BLaER1 treated with 17β-estradiol and CSF1 and Interleukin-3, amounts not matched to agents 10 nM and 100 nM (cell line): Measurements from ENCODE around the gene TNS1.

Source experiments
- H3K27ac ChIP-seq, 11 experiments: shearing (Covaris generic); formaldehyde crosslinking; 2 replicates each; pipeline ENCODE4 v1.8.1; 2022
- H3K27me3 ChIP-seq, 11 experiments: shearing (Covaris generic); formaldehyde crosslinking; 2 replicates each; pipeline ENCODE4 v1.8.1; 2022
- H3K36me3 ChIP-seq, 11 experiments: shearing (Covaris generic); formaldehyde crosslinking; 2 replicates each; pipeline ENCODE4 v1.8.1; 2022
- H3K4me1 ChIP-seq, 10 experiments: shearing (Covaris generic); formaldehyde crosslinking; 2 replicates each; pipeline ENCODE4 v1.8.1; 2022
- H3K4me2 ChIP-seq, 11 experiments: shearing (Covaris generic); formaldehyde crosslinking; 2 replicates each; pipeline ENCODE4 v1.8.1; 2022
- H3K4me3 ChIP-seq, 10 experiments: shearing (Covaris generic); formaldehyde crosslinking; 2 replicates each; pipeline ENCODE4 v1.8.1; 2022
- H3K9ac ChIP-seq, 11 experiments: shearing (Covaris generic); formaldehyde crosslinking; 2 replicates each; pipeline ENCODE4 v1.8.1; 2022
- H3K9me3 ChIP-seq, 11 experiments: shearing (Covaris generic); formaldehyde crosslinking; replicated peaks in 1 of 11; 2 replicates each; pipeline ENCODE4 v1.8.1; 2022
- H4K20me1 ChIP-seq, 11 experiments: shearing (Covaris generic); formaldehyde crosslinking; 2 replicates each; pipeline ENCODE4 v1.8.1; 2022
- Cebpa-rat ChIP-seq, 11 experiments: shearing (Covaris generic); IDR thresholded peaks; 2 replicates each; pipeline ENCODE4 v1.8.1; 2022

Gene TNS1

GRCh38 chr2:217954971-217955740, 47.6 kb downstream of the TNS1 start:
- Histone ChIP-seq H3K27me3 (no peaks in the 10 kb centered on the region), H4K20me1 (peaks cover 0 to 12% (median 0%) of the 10 kb centered on the region in 11 experiments; a peak in 4 of 22 replicates), H3K36me3 (peaks cover 0 to 42% (median 3%) of the 10 kb centered on the region in 11 experiments; a peak in 11 of 22 replicates), H3K9me3 (no peaks in the 10 kb centered on the region), H3K4me2 (no peak overlapping the region), H3K4me3 (no peak overlapping the region), H3K9ac (no peak overlapping the region), H3K4me1 (0 out of 20 replicates have a peak, but pooled peaks cover 0 to 6% (median 0%) of the 10 kb centered on the region in 10 experiments), H3K27ac (no peak overlapping the region; a peak in 1 of 22 replicates)
- no peak for TF ChIP-seq Cebpa-rat (IDR thresholded peaks at IDR 0.05)

- Histone ChIP-seq H3K9ac (no peak overlapping the region), H3K36me3 (peaks cover 0 to 42% (median 3%) of the 10 kb centered on the region in 11 experiments; a peak in 11 of 22 replicates), H3K4me2 (no peak overlapping the region), H3K27ac (no peak overlapping the region), H3K4me3 (no peak overlapping the region), H3K27me3 (no peaks in the 10 kb centered on the region), H3K9me3 (no peaks in the 10 kb centered on the region), H4K20me1 (peaks cover 0 to 15% (median 0%) of the 10 kb centered on the region in 11 experiments; a peak in 5 of 22 replicates), H3K4me1 (0 out of 20 replicates have a peak, but pooled peaks cover 0 to 6% (median 0%) of the 10 kb centered on the region in 10 experiments)
- TF ChIP-seq Cebpa-rat (IDR thresholded peaks at IDR 0.05): no peak
These were observed 48.3 kb downstream of the TNS1 start for GRCh38 chr2:217954469-217954868.

DNA sequence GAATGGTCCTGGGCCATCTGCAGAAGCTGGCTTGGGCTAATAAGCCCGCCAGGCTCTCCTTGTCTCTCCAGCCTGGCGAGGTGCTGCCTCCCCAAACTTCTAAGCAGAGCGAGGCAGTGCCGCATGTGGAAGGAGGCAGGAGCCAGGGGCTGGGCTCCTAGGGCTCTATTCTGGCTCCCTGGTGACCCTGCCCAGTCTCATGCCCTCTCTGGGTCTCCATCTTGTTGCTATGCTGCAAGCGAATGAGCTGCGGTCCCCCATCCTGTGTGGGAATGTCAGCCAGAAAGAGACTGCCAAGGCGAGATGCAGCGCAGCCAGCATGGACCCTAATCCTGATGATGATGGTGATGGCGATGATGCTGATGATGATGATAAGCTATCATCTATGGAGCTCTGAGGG, 48.7 kb downstream of the TNS1 start:
- peaks cover 0 to 42% (median 3%) of the 10 kb centered on the region in 11 experiments; a peak in 11 of 22 replicates for H3K36me3 ChIP-seq
- H3K4me2 ChIP-seq: no peak overlapping the region
- peaks cover 0 to 20% (median 0%) of the 10 kb centered on the region in 11 experiments; a peak in 7 of 22 replicates for H4K20me1 ChIP-seq
- H3K27ac ChIP-seq: no peak overlapping the region
- H3K9ac ChIP-seq: no peak overlapping the region
- no peak overlapping the region for H3K4me3 ChIP-seq
- H3K9me3 ChIP-seq: no peaks in the 10 kb centered on the region
- H3K27me3 ChIP-seq: no peaks in the 10 kb centered on the region
- no peak for TF ChIP-seq Cebpa-rat (IDR thresholded peaks at IDR 0.05)
- H3K4me1 ChIP-seq: peaks cover 0 to 7% (median 0%) of the 10 kb centered on the region in 10 experiments; a peak in 1 of 20 replicates

DNA sequence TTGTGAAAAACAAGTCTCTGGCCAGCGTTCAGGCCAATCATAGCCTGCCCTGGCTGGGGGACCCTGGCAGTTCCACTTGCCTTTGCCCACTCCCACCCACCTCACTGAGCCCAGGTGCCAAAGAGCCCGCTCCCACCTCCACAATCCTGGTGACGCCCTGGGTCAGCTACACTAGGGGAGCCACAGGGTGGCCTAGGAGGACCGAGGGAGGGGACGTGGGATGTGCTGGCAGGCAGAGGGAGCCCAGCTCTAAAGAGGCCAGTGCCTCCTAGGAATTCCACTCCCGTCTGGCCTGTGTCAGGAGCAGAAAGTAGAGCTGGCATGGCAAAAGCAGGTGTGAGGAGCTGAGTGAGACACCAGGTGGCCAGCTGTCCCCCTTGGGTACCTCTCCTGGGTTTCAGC, 49.3 kb downstream of the TNS1 start:
- Histone ChIP-seq H3K4me3 (no peak overlapping the region), H3K9ac (no peak overlapping the region), H3K4me2 (no peak overlapping the region), H4K20me1 (peaks cover 0 to 25% (median 0%) of the 10 kb centered on the region in 11 experiments; a peak in 7 of 22 replicates), H3K36me3 (peaks cover 0 to 36% (median 3%) of the 10 kb centered on the region in 11 experiments; a peak in 11 of 22 replicates), H3K9me3 (no peaks in the 10 kb centered on the region), H3K27ac (no peak overlapping the region), H3K4me1 (peaks cover 0 to 12% (median under 1%) of the 10 kb centered on the region in 10 experiments; a peak in 9 of 20 replicates), H3K27me3 (no peaks in the 10 kb centered on the region)
- TF ChIP-seq Cebpa-rat (IDR thresholded peaks at IDR 0.05): no peak

GRCh38 chr2:217953011-217953481, 49.7 kb downstream of the TNS1 start:
- Histone ChIP-seq H3K27ac (no peak overlapping the region), H3K4me3 (no peak overlapping the region), H3K9me3 (no peaks in the 10 kb centered on the region), H3K27me3 (no peaks in the 10 kb centered on the region), H3K4me1 (peaks cover 0 to 17% (median 6%) of the 10 kb centered on the region in 10 experiments; a peak in 14 of 20 replicates), H3K36me3 (peaks cover 0 to 31% (median 0%) of the 10 kb centered on the region in 11 experiments; a peak in 10 of 22 replicates), H4K20me1 (peaks cover 0 to 30% (median 0%) of the 10 kb centered on the region in 11 experiments; a peak in 7 of 22 replicates), H3K9ac (no peak overlapping the region), H3K4me2 (no peak overlapping the region)
- no peak for TF ChIP-seq Cebpa-rat (IDR thresholded peaks at IDR 0.05)

- Histone ChIP-seq H4K20me1 (peaks cover 0 to 34% (median 0%) of the 10 kb centered on the region in 11 experiments; a peak in 7 of 22 replicates), H3K27me3 (no peaks in the 10 kb centered on the region), H3K4me1 (peaks cover 0 to 21% (median 9%) of the 10 kb centered on the region in 10 experiments; a peak in 14 of 20 replicates), H3K27ac (no peak overlapping the region), H3K36me3 (peaks cover 0 to 28% (median 0%) of the 10 kb centered on the region in 11 experiments; a peak in 7 of 22 replicates), H3K4me2 (no peak overlapping the region), H3K9ac (no peak overlapping the region), H3K4me3 (no peak overlapping the region), H3K9me3 (no peaks in the 10 kb centered on the region)
- TF ChIP-seq Cebpa-rat (IDR thresholded peaks at IDR 0.05): no peak
These were observed 50.4 kb downstream of the TNS1 start for GRCh38 chr2:217952409-217952808.

DNA sequence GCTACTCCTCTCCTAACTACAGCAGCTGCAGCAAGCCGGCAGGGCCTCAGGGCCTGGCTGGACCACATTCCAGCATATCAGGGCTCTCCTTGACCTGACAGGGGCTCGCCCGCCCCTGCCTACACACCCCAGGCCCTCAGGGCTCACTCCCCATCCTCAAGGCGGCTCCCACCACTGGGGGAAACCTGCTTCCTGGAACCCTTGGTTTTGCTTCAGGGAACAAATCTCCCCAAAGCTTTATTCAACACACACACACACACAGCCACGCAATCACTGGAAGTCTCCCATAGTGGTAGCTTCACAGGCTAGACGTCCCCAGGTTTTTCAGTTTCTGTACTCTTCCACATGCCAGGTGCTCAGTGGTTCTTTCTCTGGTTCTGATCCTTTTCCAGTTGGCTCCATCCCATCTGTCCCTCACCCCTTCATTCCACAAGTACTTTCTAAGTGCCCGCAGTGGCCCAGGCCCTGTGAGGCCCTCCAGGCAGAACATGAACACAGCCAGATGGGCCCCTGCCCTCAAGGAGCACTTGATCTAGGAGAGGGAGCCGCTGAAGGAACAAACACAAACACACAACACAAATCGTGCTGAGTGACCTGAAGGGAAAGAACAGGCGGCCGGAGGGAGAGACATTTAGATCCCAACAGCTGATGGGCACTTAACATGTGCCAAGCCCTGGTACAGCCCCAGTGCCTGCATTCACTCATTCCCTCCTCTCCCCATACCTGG, 51.1 kb downstream of the TNS1 start:
- Histone ChIP-seq H3K4me2 (no peak overlapping the region), H3K27me3 (no peaks in the 10 kb centered on the region)
- no peak for TF ChIP-seq Cebpa-rat (IDR thresholded peaks at IDR 0.05)

DNA sequence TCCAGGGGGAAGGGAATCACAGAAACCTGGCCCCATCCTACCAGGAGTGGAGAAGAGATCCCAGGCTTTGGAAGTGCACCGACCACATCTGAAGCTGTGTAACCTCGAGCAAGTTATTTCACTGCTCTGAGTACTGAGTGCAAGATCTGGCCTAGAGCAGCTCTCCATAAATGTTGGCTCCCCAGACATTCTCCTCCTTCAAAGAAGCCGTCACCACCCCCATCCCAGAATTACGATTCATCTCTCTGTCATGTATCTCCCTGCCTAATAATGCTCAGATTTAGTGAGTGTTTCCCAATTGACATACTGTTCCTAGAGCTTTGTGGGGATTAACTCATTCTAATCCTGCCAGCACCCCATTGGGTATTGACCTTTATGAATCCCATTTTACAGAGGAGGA, 51.7 kb downstream of the TNS1 start:
- H3K27me3 ChIP-seq: no peaks in the 10 kb centered on the region
- H3K36me3 ChIP-seq: peaks cover 0 to 25% (median 0%) of the 10 kb centered on the region in 11 experiments; a peak in 7 of 22 replicates
- H3K4me1 ChIP-seq: peaks cover 0 to 21% (median 9%) of the 10 kb centered on the region in 10 experiments; a peak in 14 of 20 replicates
- H3K4me2 ChIP-seq: no peak overlapping the region
- H4K20me1 ChIP-seq: peaks cover 0 to 31% (median 0%) of the 10 kb centered on the region in 11 experiments; a peak in 8 of 22 replicates
- no peak for TF ChIP-seq Cebpa-rat (IDR thresholded peaks at IDR 0.05)
- H3K9me3 ChIP-seq: no peaks in the 10 kb centered on the region
- H3K4me3 ChIP-seq: no peak overlapping the region
- H3K27ac ChIP-seq: no peak overlapping the region
- no peak overlapping the region for H3K9ac ChIP-seq

More for the DNA sequence above, 51.1 kb downstream of the TNS1 start:
- H3K36me3 ChIP-seq: peaks cover 0 to 26% (median 0%) of the 10 kb centered on the region in 11 experiments; a peak in 7 of 22 replicates
- no peak overlapping the region for H3K27ac ChIP-seq
- H3K9me3 ChIP-seq: no peaks in the 10 kb centered on the region
- no peak overlapping the region for H3K4me3 ChIP-seq
- no peak overlapping the region for H3K9ac ChIP-seq
- peaks cover 0 to 29% (median 0%) of the 10 kb centered on the region in 11 experiments; a peak in 7 of 22 replicates for H4K20me1 ChIP-seq
- H3K4me1 ChIP-seq: peaks cover 0 to 21% (median 9%) of the 10 kb centered on the region in 10 experiments; a peak in 14 of 20 replicates
